ENCODE measurements around the gene CRYBG1.
A peak's percentile ranks its signal among the peaks of the same experiment; 100 is the strongest.

The CRYBG1 gene

DNA sequence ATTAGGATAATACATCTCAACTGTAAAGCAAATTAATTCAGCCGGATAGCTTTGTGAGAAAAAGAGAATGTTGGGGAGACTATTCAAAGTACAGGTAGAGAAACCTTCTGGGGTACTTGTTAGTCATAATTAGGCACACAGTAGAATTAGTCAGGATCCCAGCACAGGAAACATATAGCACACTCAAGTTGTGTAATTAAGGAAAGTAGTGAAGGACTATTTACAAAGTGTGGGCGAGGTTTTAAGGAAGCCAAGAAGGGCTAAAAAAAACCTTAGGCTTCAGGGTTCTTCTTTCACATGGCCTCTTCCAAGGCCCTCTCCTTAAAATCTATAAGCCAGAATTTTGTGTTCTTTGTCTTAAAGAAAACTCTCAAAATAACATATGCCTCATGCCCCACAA lies 142.0 kb downstream of the CRYBG1 start:
- no peak overlapping the region for H3K27ac ChIP-seq
- TF ChIP-seq ZFX (IDR thresholded peaks at IDR 0.05), result no peak
- TF ChIP-seq, protein P1, sequence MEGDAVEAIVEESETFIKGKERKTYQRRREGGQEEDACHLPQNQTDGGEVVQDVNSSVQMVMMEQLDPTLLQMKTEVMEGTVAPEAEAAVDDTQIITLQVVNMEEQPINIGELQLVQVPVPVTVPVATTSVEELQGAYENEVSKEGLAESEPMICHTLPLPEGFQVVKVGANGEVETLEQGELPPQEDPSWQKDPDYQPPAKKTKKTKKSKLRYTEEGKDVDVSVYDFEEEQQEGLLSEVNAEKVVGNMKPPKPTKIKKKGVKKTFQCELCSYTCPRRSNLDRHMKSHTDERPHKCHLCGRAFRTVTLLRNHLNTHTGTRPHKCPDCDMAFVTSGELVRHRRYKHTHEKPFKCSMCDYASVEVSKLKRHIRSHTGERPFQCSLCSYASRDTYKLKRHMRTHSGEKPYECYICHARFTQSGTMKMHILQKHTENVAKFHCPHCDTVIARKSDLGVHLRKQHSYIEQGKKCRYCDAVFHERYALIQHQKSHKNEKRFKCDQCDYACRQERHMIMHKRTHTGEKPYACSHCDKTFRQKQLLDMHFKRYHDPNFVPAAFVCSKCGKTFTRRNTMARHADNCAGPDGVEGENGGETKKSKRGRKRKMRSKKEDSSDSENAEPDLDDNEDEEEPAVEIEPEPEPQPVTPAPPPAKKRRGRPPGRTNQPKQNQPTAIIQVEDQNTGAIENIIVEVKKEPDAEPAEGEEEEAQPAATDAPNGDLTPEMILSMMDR (conservative IDR thresholded peaks at IDR 0.05), result no peak

DNA sequence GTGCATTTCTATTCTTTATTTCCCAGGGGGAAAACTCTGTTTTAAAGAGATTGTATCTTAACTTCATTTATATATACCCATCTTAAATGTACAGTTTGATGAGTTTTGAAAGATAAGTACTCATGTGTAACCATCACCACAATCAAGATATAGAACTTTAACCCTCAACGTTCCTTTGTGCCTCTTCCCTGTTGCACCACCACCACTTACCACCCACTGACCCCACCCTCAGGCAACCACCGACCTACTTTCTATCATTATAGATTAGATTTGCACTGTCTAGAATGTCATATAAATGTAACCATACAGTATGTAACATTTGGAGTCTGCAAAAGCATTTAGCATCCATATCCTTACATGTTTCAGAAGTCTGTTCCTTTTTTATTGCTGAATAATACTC lies 147.8 kb downstream of the CRYBG1 start:
- TF ChIP-seq ZFX (IDR thresholded peaks at IDR 0.05), result no peak
- TF ChIP-seq, protein P1 (conservative IDR thresholded peaks at IDR 0.05), result no peak

DNA sequence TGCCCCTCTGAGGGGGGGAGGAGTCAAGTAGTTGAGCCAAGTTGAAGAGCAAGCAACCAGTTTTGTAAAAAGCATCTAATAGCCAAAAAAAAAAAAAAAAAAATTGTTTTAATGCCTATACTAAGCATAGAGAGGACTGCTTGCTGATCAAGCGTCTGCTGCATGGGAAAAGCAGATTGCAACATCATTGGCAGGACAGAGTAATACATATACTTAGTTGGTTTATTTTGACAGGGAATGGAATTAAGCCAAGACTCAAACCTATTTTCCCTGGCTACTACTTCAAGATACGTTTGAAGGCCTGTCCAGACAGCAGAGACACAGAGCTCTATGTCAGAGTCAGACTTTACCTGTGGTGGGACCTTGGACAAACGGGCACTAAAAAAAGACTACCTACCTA lies 148.3 kb downstream of the CRYBG1 start:
- no peak overlapping the region for H3K27ac ChIP-seq
- TF ChIP-seq, protein P1 (conservative IDR thresholded peaks at IDR 0.05), result no peak
- TF ChIP-seq ZFX (IDR thresholded peaks at IDR 0.05), result no peak

More for the DNA sequence above, 147.8 kb downstream of the CRYBG1 start:
- no peak overlapping the region for H3K27ac ChIP-seq

DNA sequence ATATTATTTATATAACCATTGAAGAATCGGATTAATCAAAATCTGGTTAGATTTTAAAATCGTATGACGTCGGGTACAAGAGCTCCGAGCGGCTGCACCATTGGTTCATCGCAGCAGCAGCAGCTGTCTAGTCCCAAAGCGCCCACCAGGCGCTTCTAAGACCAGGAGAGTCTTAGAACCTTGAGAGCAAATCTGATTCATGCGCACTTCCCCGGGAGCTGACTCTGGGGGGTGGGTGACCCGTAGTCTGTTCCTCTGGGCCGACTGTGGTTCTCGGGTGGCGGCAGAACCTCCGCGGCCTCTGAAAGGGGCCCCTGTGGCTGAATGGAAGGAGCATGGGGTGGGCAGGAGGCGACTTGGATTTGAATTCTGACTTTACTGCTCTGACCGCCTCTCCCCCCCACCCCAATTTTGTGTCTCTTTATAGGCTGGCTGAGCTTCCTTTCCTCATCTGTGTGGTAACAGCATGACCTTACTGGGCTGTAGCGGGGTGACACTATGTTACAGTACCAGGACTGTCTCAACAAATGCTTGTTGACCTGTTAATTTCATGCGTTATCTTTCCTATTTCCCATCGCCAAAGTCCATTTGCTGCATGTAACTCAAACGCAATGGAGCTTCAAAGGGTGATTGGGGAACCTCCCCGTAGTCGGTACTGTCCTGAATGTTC lies 149.0 kb downstream of the CRYBG1 start:
- TF ChIP-seq ZFX (IDR thresholded peaks at IDR 0.05), result no peak
- TF ChIP-seq, protein P1 (conservative IDR thresholded peaks at IDR 0.05), result no peak
- peak overlapping the region; percentile 53 for H3K27ac ChIP-seq

DNA sequence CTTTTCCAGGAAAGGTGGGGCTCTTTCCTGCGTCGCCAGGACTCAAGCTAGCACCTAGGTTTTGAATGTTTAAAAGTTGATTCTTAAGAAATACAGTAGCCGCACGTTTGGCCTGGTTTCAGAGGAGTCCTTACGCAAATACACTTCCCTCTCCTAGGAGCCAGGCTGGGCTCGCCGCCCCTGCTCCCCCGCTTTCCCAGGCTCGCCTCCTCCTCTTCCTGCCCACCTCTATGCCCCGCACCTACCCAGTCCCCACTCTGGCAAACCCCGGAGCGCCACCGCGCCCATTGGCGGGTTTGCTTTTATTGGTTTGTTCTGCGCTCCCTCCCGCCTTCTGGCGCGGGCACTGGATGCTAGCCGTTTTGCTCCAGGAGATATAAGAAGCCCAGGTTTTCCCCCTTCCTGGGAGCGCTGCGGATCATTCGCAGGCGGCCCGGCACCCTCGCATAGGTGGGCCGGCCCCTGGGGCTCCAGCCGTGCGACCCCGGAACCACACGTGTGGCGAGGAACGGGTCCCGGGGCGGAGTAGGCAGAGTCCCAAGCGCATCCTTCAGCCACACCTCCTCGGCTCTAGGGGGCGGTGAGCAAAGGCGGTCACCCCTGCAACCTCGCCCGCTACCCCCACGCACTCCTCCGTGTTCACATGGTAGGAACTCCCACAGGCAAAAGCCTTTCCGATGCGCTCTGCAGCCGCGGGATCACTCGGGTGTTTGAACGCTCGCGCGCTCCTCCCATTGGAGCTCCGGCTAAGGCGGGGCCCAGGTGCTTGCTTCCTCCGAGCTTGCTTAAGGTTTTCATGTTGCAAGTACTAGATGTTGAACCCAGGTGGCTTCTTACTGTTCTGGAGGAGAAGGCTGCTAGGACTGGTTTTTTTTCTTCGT lies 149.8 kb downstream of the CRYBG1 start:
- peak overlapping the region; percentile 53 for H3K27ac ChIP-seq
- TF ChIP-seq, protein P1 (conservative IDR thresholded peaks at IDR 0.05), result peak; percentile 13; the same call in 1 of the 2 replicates
- TF ChIP-seq ZFX (IDR thresholded peaks at IDR 0.05), result no peak

DNA sequence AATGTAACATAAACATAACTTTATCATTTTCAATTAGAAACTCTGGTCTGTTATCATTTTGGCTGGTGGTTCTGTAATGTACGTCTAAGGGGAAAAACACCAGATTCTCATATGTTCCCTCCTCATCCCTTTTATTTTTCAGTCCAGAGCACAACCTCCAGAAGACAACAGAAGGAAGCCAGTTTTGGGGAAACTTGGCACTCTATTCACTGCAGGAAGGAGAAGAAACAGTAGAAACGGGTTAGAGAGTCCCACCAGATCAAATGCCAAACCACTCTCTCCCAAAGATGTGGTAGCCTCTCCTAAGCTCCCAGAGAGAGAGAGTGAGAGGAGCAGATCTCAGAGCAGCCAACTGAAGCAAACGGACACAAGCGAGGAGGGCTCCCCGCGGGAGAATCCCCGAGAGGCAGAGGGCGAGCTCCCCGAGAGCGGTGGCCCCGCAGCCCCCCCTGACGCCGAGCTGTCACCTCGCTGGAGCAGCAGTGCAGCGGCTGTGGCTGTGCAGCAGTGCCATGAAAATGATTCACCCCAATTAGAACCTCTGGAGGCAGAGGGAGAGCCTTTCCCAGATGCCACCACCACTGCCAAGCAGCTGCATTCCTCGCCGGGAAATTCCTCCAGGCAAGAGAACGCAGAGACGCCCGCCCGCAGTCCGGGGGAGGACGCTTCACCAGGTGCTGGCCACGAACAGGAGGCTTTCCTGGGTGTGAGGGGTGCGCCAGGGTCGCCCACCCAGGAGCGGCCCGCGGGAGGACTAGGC lies 151.0 kb downstream of the CRYBG1 start:
- H3K27ac ChIP-seq, result peak overlapping the region; percentile 91

More for the DNA sequence above, 151.0 kb downstream of the CRYBG1 start:
- TF ChIP-seq, protein P1 (conservative IDR thresholded peaks at IDR 0.05), result no peak
- no peak for TF ChIP-seq ZFX (IDR thresholded peaks at IDR 0.05)
